GM06990 (cell line): ENCODE results near the gene INF2.
"Not testable (repeated sequence)": the region's sequence is repeated elsewhere in the genome, so short reads cannot be mapped to it uniquely, and the experiment has no call there.

Experiments used
- DNase-seq: peaks from one replicate; pipeline ENCODE4 v3.0.0-alpha.2; 2011; ENCODE audit not compliant: insufficient read length; ENCODE audit errors: extremely low read depth
- H3K27me3 ChIP-seq: replicated peaks from 2 replicates; pipeline ENCODE4 v1.6.0; 2011; ENCODE audit warnings: low read length; ENCODE audit not compliant: control insufficient read depth, insufficient read depth
- H3K36me3 ChIP-seq: 2 replicates; pipeline ENCODE4 v1.5.1; 2011; ENCODE audit warnings: low read length; ENCODE audit not compliant: control insufficient read depth, insufficient read depth
- H3K4me3 ChIP-seq: replicated peaks from 2 replicates; pipeline ENCODE4 v1.5.1; 2011; ENCODE audit warnings: low read depth, mild to moderate bottlenecking, control low read depth, low read length
- CTCF ChIP-seq: IDR thresholded peaks from 2 replicates; pipeline ENCODE4 v1.5.1; 2011; ENCODE audit warnings: low read length, control low read depth, mild to moderate bottlenecking, inconsistent platforms; ENCODE audit not compliant: insufficient read depth, poor library complexity, severe bottlenecking

The INF2 gene

GRCh38 chr14:104664107-104664506 is 25.3 kb upstream of the INF2 start:
- Histone ChIP-seq H3K4me3 (no peak overlapping the region), H3K36me3 (no peaks in the 10 kb centered on the region), H3K27me3 (no peaks in the 10 kb centered on the region)
- TF ChIP-seq CTCF = no peak
- DNase-seq = no peak

GRCh38 chr14:104664588-104664987 is 24.8 kb upstream of the INF2 start:
- H3K36me3 ChIP-seq = no peaks in the 10 kb centered on the region
- no peaks in the 10 kb centered on the region for H3K27me3 ChIP-seq
- no peak overlapping the region for H3K4me3 ChIP-seq
- no peak for DNase-seq
- TF ChIP-seq CTCF = no peak

GRCh38 chr14:104665114-104665656 is 24.2 kb upstream of the INF2 start:
- Histone ChIP-seq H3K27me3 (no peaks in the 10 kb centered on the region), H3K36me3 (no peaks in the 10 kb centered on the region), H3K4me3 (no peak overlapping the region)
- no peak for TF ChIP-seq CTCF
- DNase-seq = no peak

GRCh38 chr14:104665657-104666522 is 23.5 kb upstream of the INF2 start:
- Histone ChIP-seq H3K27me3 (no peaks in the 10 kb centered on the region), H3K36me3 (no peaks in the 10 kb centered on the region), H3K4me3 (no peak overlapping the region)
- peak; percentile 54 for DNase-seq
- peak; percentile 38 for TF ChIP-seq CTCF

GRCh38 chr14:104666523-104666895 is 22.9 kb upstream of the INF2 start:
- H3K27me3 ChIP-seq, H3K36me3 ChIP-seq, DNase-seq, H3K4me3 ChIP-seq: not testable (repeated sequence)

GRCh38 chr14:104666981-104667380 is 22.4 kb upstream of the INF2 start:
- H3K27me3 ChIP-seq = no peaks in the 10 kb centered on the region
- TF ChIP-seq CTCF = no peak
- no peak overlapping the region for H3K4me3 ChIP-seq
- DNase-seq = no peak
- H3K36me3 ChIP-seq = no peaks in the 10 kb centered on the region
